GM21528 (cell line): ENCODE measurements around the gene RHBDD1.
"Not testable (repeated sequence)": the region's sequence is repeated elsewhere in the genome, so short reads cannot be mapped to it uniquely, and the experiment has no call there.

Experiments
- ATAC-seq: cut with Tn5 transposase; IDR thresholded peaks from one replicate; pipeline ENCODE4 v1.9.1; 2021; ENCODE audit warnings: mild to moderate bottlenecking, moderate library complexity; ENCODE audit not compliant: unreplicated experiment, low FRiP score

Gene RHBDD1

DNA sequence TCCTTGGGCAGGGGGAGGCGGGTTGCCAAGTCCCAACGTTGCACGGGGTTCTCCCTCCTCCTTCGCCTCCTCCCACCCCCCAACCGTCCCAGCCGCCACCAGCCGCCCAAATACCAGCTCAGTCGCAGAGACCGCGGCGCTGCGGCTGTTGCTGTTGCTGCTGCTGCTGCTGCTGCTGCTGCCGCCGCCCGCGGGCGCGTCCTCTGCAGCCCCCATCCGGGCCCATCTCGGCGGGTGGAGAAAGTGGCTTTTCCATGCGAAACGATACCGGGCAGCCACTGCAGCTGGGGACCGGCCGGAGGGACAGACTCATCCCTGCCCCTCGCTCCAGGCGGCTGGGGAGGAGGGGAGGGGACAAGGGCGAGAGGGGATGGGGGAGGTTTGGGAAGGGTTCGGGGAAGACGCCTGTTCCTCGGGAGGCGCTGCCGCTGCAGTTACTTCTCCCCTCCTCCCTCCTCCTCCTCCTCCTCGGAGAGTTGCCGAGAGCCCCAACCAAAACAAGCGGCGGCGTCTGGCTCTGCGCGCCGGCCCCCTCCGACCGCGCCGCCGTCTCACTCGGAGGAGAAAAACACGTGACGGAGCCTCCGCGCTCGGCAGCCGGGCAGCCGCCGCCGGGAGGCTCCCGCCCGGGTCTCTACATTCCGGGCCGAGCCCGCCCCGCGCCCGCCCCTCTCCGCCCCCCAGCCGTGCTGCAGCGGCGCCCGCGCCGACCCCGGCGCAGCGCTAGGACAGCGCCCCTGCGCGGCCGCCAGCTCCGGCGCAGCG lies 36.5 kb upstream of the RHBDD1 start, which contains the start of gene IRS1:
Gene IRS1 (minus strand): TSS at position 610 of the 765 bp plus-strand sequence. CDS start 1,082 bp downstream, outside the sequence.
- ATAC-seq, result peak; percentile 37

DNA sequence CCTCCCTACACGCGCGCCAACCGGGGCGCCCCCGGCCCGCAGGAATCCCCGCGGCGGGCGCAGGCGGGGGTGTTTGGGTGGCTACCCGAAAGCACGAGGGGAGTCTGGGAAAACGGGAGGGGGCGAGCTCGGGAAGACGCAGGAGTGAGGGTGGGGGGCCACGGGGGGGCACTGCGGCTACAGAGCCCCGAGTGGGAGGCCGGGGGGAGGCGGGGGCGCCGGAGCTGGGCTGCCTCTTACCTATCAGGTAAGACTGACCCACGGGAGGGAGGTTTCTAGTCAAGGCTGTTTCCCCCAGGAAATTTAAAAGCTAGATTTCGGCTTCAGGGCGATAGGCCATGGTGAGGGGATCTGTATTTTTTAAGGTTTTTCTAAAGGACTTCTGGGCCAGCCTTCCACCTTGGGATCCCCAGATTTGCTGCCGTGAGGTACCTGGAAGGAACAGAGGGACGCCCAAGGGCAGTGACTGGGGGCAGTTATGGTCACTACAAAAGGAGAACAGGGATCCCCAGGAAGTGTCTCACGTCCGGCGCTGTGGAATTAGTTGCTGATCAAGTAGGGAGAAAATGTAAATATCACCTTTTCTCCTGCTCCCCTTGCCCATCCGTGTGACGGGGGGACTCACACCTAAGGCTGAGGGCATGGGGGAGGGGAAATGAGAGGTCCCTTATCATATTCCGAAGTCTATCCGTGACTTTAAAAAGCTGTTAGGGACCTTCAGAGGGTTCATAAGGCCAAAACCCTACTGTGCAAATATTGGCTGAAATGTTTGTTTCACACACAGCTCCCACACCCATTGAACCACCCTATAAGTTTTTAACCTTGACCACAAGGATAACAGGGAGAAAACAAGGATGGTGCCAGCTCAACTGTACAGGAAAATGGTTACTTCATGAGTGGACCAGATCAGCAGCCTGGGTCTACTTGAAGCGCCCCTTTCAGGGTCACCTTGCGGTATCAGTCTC lies 35.6 kb upstream of the RHBDD1 start:
- no peak for ATAC-seq

DNA sequence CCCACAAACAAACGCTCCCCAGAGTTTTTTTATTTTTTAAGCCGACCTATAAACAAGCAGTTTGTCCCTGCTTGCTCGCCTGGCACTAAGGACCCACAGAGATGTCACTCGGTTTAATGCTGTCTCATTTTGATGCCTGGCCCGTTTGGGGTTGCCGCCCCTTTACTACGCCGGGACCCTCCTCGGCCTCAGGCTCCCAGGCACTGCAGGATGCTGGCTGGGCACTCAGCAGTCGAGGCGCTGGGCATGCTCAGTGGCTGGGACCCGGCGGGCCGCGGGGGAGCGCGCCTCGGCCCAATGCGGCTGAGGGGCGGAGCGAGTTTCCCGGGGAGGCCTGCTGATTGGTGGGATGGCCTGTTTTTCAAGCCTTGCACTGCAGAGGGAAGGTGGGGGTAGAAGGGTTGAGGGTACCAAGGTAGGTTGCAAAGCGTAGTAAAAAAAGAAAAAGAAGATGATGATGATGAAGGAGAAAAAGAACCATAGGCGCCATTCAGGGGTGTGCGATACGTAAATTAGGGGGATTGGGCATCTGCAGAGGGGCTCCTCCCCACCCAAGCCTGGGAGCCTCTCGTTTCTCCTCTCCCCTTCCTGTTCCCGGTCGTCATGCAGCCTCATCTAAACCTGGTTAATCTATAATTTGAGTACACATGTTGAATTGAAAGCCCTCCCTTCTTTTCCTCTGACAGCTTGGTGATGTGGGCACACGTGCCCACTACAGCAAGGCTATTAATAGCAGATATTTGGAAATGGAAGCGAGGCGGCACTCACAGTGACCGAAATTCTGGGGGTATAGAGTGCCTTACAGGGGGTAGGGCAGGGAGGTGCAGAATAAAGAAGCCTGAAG lies 34.7 kb upstream of the RHBDD1 start:
- ATAC-seq, result peak; percentile 86

DNA sequence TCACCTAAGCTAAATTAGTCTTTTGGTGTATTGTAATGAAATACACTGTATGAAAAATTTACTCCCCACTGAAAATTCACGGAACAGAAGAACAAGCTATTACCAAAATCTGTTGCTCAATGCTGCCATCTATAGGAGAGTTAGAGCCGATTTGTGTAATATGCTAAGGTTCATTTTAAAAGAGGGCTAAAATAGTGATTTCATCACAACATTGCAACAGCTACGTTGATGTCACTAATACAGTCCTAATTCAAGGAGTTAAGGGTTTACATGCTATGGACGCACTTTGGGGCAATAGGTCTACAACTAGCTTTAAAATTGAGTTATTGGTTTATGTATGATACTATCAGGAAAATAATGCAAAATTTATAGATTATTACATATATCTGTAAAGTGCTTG lies 33.3 kb upstream of the RHBDD1 start:
- ATAC-seq, result no peak

DNA sequence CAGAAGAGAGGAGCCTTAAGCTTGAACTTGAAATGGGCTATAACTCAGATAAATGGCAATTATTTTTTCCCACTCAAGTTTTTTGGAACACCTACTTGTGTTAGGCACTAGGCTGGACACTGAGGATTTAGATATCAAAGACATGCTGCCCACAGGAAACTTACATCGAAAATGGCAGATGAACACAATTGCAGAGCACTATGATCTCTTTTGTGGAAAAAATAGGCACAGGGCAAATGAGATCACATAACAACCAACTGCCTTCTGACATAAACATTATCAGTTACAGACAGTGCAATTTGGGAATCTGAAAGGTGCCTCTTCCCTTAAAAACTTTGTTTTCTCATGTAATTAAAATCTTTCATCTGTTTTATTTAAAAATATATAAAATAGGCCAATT lies 32.4 kb upstream of the RHBDD1 start:
- ATAC-seq, result no peak

DNA sequence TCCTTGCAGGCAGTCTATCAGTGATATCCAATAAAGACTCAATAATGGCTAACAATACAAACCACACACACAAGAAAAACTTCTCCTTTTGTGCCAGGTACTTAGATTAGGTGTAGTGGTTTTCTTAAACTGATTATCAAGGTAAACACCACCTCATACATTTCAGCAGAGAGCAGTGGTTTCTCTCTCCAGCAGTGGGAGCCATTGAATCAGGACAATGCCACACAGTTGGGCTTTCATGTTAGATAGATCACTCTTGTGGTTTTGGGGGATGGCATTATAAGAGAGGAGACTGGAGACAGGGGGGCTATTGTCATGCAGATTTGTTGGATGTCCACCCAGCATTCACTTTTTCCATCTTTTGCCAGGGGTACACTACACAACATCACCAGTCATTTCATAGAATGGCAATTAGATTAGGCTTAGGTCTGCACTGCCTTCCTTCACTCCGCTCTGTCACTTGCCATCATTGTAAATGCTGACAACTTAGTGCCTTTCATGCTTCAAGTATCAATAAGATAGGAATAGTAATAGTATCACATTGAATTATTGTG lies 22.6 kb upstream of the RHBDD1 start:
- ATAC-seq, result no peak

DNA sequence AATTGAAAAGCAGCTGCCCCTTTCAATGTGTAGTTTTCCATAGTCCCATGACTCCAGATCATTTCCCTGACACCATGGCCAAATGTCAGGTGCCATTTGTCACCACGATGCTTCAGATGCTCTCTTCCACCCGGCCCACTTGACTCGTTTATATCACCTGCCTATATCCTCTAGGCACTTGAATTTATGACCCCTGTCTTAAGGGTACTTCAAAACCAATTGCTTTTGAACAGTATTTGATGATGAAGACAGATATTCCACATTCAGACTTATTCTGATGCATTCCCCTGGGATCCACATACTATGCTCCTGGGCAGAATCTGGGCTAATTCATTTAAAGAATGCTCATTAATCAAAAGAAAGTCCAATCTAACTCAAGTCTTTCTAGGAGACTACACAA lies 16.9 kb upstream of the RHBDD1 start:
- ATAC-seq, result no peak

DNA sequence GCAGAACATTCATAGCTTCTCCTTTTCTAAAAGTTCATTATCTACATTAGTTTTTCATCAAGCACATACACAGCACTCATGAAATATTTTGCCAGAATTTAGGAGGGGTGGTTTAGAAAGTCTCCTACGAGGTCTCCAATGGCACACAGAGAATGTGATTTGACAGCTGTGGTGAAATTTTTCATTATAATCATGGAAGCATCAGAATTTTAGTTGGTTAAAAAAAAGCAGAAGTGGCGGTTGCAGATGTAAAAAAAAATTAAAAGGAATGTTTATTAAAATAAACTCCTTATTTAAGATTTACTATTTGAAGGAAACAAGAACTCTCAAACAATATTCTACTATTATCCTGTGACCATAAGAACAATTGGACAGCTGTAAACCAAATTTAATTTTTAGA lies 10.8 kb upstream of the RHBDD1 start:
- no peak for ATAC-seq

DNA sequence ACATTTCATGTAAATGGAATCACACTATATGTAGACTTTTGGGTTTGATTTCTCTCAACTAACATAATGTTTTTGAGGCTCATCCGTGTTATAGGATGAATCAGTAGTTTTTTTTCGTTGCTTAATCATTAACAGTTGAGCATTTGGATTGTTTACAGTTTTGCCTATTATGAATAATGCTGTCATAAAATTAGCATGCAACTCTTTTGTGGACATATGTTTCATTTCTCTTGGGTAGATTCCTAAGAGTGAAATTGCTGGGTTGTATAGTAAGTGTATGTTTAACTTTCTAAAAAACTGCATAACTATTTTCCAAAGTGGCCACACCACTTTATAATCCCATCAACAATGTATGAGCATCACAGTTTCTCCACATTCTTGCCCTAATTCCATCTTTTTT lies 7.7 kb upstream of the RHBDD1 start:
- ATAC-seq, result no peak

DNA sequence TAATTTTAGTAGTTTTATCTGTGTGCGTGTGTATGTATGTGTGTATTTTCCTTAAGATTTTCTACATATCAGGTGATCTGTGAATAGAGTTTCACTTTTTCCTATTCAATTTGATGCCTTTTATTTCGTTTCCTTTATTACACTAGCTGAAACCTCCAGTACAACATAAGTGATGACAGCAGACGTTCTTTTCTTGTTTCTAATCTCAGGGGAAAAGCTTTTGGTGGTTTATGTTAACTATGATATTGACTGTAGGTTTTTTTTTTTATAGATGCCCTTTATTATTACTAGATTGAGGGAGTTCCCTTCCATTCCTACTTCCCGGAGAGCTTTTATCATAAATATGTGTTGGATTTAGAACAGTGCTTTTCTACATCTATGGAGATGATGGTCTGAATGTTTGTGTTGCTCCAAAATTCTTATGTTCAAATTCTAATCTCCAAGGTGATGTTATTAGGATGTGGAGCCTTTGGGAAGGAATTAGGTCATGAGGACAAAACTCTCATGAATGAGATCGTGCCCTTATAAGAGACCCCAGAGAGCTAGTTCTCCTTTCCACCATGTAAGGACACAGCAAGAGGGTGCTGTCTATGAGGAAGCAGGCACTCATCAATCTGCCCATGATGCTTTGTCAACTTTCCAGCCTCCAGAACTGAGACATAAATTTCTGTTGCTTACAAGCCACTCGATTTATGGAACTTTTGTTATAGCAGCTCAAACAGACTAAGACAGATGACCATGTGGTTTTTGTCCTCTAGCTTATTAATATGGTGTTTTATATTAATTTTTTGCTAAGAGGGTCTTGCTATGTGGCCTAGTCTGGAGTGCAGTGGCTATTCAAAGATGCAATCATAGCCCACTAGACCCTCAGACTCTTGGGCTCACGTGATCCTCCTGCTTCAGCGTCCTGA lies 5.9 kb upstream of the RHBDD1 start:
- ATAC-seq, result no peak

DNA sequence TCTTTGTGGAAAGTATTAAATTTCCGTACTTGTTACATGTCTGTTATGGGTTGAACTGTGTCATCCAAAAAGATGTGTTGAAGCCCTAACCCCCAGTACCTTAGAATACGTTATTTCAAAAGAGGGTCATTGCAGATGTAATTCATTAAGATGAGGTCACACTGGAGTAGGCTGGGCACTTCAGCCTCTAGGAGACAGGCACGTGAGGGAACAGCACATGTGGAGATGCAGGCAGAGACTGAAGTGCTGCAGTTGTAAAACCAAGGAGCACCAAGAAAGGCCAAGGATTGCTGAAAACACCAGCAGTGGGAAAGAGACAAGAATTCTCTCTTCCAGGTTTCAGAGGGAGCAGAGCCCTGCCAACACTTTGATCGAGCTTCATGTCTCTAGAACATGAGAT lies 4.6 kb upstream of the RHBDD1 start:
- ATAC-seq, result no peak

DNA sequence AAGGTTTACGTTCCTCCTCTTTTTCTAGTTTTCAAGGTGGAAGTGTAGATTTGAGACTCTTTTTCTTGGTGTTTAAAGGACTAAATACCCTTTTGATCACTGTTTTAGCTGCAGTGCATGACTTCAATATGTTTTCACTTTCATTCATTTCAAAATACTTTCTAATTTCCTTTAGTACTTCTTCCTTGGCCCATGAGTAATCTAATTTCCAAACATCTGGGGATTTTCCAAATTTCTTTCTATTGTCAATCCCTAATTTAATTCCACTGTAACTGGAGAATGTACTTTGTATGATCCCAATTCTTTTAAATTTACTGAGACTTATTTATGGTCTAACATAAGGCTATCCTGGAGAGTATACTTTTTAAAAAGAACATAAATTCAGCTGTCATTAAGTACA lies 3.8 kb upstream of the RHBDD1 start:
- ATAC-seq, result no peak

DNA sequence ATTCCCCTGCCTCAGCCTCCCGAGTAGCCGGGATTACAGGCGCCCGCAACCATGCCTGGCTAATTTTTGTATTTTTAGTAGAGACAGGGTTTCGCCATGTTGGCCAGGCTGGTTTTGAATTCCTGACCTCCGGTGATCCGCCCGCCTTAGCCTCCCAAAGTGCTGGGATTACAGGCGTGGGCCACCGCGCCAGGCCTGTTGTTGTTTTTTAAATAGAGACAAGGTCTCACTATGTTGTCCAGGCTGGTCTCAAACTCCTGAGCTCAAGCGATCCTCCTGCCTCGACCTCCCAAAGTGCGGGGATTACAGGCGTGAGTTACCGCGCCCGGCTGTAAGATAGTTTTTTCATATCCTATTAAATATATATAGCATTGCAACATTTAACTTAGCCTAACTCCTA lies 974 bp upstream of the RHBDD1 start:
- ATAC-seq, result not testable (repeated sequence)

DNA sequence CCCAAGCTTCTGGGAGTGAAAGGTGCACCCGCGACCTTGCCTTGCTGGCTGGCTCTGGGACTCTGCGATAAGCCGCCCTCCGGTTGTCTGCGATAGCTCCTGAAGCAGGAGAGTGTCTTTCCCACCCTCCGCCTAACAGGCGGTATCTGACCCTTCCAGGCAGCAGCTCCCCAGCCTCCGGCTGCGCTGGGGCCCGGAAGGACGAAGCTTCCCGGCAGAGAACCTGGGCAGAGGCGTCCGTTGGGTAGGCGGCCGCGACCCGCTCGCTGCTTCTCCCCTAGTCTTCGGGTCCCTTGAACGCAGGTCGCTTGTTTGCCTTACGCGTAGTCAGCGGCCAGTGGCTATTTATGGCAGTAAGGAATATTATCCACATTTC lies 446 bp upstream of the RHBDD1 start:
- ATAC-seq, result peak; percentile 29

DNA sequence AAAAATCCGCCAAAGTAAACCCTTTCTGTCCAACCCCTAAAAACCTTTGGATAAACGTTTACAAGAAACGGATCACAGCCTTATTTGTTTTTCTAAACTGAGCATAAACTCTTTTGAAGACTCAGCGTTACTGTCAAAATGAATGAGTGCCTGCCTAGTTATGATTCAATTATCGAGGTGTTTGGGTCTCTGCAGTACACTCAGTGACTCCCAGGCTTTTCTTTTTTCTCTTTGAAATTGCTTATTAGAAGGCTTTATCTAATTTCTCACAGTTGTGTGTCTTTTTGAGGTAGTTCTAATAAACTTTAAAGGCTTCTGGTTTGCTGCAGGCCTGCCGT lies 663 bp downstream of the RHBDD1 start:
- peak; percentile 8 for ATAC-seq

DNA sequence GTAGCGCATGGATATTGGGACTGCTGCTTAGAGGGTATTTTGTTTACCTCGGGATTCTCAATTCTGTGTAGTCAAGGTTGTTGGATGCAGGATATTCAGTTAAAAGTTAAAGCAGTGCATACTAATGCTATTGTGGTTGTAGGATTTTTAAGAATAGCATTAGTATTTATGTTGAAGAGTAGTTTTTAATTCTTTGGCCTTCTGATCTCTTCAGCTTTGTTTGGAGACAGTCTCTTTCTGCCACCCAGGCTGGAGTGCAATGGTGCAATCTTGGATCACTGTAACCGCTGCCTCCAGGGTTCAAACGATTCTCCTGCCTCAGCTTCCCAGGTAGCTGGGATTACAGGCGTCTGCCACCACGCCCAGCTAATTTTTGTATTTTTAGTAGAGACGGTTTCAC lies 1.5 kb downstream of the RHBDD1 start:
- no peak for ATAC-seq

DNA sequence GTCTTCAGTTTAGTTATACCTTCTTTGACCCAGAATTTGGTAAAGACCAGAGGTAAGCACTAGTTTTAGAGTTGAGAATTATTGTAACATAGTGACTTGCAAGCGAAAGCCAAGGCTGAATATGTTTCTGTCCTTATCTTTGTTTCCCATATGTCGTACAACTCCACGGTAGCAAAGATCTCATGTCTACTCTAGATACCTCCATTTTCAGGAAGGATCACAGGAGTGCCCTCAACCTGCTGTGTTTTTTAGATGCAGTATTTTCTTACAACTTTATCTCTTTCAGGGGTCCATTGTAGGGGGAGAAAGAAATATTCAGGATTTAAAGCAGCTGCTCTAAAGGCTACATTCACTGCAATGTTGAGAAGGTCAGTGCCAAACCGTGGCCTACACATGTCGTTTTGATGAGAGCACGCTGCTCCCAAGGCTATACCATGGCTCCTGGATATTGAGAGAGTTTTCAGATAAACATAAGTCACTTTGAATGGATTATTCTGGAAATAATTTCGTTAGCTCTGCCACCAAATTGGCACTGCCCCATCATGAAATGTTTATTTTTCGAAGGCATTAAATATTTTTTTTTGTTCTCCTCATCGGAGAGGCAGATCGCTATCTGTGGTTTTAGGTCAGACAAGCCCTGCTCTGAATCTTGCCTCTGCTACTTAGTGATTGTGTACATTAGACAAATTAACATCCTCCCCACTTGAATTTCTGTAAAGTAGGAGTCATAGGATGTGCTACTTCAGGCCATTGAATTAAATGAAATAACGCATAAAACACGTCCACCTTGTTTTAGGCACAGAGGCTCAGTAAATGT lies 2.1 kb downstream of the RHBDD1 start:
- ATAC-seq, result no peak

DNA sequence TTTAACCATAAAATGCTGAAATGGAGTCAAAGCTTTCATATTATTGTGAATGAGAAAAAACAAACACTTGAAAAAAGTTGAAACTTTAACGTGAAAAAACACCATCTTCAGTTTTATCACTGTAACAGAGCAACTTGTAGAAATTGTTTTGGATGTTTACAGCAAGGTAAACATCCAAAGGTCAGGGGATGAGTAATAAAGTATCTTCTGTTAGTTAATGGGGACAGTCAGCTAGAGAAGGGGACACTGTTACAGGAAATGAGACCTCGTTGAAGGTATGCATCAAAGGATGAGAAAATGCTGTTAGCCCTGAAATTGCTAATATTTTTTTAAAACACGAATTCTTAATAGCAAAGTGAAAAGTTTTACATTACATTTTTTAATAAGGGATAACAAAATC lies 2.9 kb downstream of the RHBDD1 start:
- no peak for ATAC-seq

DNA sequence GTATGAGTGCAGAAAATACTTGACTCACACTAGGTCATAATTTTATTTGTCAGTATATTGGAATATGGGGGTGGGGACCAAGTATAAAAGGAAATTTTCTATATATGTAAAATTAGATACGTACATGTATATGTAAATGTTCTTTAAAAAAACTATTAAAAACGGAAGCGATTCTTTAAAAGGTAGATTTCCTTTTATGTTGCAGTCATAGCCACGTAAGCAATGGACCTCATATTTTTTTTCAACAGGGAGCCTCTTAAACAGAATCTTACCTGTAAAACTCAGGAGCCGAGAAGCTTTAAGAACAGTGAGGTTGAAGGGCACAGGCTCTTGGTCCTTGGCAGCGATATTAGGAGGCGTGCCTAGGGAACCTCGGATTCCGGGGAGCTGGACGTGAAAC lies 3.3 kb downstream of the RHBDD1 start:
- ATAC-seq, result no peak
